ENCODE data around the gene PCDHB4.

- TF ChIP-seq, protein P1, sequence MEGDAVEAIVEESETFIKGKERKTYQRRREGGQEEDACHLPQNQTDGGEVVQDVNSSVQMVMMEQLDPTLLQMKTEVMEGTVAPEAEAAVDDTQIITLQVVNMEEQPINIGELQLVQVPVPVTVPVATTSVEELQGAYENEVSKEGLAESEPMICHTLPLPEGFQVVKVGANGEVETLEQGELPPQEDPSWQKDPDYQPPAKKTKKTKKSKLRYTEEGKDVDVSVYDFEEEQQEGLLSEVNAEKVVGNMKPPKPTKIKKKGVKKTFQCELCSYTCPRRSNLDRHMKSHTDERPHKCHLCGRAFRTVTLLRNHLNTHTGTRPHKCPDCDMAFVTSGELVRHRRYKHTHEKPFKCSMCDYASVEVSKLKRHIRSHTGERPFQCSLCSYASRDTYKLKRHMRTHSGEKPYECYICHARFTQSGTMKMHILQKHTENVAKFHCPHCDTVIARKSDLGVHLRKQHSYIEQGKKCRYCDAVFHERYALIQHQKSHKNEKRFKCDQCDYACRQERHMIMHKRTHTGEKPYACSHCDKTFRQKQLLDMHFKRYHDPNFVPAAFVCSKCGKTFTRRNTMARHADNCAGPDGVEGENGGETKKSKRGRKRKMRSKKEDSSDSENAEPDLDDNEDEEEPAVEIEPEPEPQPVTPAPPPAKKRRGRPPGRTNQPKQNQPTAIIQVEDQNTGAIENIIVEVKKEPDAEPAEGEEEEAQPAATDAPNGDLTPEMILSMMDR (IDR thresholded peaks at IDR 0.05): peak; percentile 46 to 53 (median 48)
- no peak for TF ChIP-seq POLR2A (IDR thresholded peaks at IDR 0.05)
Observed at GRCh38 chr5:141084487-141084989, 37.1 kb upstream of the PCDHB4 start.
